Fibroblast of pulmonary artery (primary cell): Measurements from ENCODE around the gene ARHGEF11.

Experiments used
- DNase-seq: peaks from one replicate; pipeline ENCODE4 v3.0.0-alpha.2; 2010; ENCODE audit warnings: low read depth
- H3K4me3 ChIP-seq: replicated peaks from 2 replicates; pipeline ENCODE4 v1.5.1; 2011; ENCODE audit warnings: low read depth, mild to moderate bottlenecking, control low read depth, low read length, moderate library complexity
- TF ChIP-seq, protein P1 (sequence below): IDR thresholded peaks from 2 replicates; pipeline ENCODE4 v1.5.1; 2011; ENCODE audit warnings: mild to moderate bottlenecking, control low read depth, low read length, inconsistent platforms; ENCODE audit errors: missing control alignments

Gene ARHGEF11

GRCh38 chr1:156898971-156899664 lies 146.4 kb downstream of the ARHGEF11 start:
- H3K4me3 ChIP-seq, result no peak overlapping the region
- no peak for DNase-seq
- TF ChIP-seq, protein P1, sequence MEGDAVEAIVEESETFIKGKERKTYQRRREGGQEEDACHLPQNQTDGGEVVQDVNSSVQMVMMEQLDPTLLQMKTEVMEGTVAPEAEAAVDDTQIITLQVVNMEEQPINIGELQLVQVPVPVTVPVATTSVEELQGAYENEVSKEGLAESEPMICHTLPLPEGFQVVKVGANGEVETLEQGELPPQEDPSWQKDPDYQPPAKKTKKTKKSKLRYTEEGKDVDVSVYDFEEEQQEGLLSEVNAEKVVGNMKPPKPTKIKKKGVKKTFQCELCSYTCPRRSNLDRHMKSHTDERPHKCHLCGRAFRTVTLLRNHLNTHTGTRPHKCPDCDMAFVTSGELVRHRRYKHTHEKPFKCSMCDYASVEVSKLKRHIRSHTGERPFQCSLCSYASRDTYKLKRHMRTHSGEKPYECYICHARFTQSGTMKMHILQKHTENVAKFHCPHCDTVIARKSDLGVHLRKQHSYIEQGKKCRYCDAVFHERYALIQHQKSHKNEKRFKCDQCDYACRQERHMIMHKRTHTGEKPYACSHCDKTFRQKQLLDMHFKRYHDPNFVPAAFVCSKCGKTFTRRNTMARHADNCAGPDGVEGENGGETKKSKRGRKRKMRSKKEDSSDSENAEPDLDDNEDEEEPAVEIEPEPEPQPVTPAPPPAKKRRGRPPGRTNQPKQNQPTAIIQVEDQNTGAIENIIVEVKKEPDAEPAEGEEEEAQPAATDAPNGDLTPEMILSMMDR, result no peak

GRCh38 chr1:156898161-156898566 lies 147.4 kb downstream of the ARHGEF11 start:
- TF ChIP-seq, protein P1, result no peak
- peak; percentile 82 for DNase-seq
- no peak overlapping the region for H3K4me3 ChIP-seq

DNA sequence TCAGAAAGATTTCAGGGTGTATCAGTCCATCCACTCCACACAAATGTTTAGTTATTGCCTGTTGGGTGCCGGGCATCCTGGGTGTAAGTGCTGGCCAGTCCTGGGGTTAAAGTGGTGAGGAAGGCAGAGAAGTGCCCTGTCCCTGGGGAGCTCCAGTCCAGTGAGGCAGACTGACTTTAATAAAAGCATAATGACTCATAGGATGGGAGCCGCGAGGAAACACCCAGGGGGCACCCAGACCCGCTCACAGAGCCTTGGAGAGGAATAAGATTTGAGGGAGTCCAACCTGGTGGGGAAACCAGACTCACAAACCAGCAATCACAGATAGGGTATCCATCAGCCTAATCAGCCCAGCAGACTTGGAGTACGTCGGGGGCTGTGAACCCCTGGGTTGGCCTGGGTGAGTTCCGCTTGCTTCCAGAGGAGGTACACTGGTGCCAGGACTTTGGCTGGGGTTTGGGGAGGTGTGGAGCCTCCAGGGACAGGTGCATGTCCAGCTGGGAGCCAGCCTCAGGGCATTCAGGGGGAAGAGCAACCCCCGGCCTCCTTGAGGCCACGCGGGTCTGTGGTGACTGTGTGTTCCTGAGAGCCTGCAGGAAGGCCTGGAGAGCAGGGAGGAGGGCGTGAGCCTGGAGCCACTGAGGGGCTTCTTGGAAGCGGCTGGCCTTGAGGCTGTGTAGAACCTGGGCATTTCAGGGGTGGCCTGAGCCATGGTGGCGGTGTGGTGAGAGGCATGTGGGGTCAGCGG lies 148.3 kb downstream of the ARHGEF11 start:
- TF ChIP-seq, protein P1, result no peak
- peak; percentile 57 for DNase-seq
- H3K4me3 ChIP-seq, result peak overlapping the region; percentile 24

- TF ChIP-seq, protein P1, result no peak
- peak; percentile 85 for DNase-seq
- peak overlapping the region; percentile 24 for H3K4me3 ChIP-seq
These were observed 149.0 kb downstream of the ARHGEF11 start for GRCh38 chr1:156896490-156897033.

DNA sequence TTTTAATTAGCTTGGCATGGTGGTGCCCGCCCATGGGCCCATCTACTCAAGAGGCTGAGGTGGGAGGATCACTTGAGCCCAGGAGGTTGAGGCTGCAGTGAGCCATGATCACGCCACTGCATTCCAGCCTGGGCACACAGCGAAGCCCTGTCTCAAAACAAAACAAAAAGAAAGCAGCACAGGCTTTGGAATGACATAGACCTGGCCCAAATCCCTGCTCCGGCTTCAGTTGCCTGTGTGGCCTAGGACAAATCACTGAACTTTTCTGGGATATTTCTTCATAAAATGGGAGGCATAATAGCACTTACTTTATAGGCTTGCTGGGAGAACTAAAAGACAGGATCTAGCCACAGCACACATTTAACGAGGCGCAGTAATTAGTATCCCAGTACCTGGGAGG lies 149.6 kb downstream of the ARHGEF11 start:
- TF ChIP-seq, protein P1, result no peak
- H3K4me3 ChIP-seq, result no peak overlapping the region
- no peak for DNase-seq

DNA sequence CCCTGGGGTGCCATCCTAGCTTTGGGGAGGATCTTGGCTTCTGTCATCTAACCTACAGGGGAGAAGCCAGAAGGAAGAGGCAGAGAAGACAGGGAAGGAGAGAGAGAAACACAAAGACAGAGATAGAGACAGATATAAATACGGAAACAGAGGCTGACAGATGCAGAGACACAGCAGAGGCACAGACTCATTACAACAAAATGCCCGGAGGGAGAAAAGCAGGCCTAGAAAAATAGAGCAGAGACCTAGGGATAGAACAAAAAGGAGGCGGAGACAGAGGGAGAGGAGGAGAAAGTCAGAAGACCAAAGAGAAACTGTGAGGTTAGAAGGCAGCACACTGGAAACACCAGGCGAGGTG lies 150.1 kb downstream of the ARHGEF11 start:
- TF ChIP-seq, protein P1, result no peak
- peak overlapping the region; percentile 63 for H3K4me3 ChIP-seq
- no peak for DNase-seq
